Liver (tissue), 9 donors: ENCODE results near the gene GRPEL2. TPM values are rescaled to one million over a fixed set of nuclear protein-coding genes. Genes with fewer than 3 reads are reported as not detected.

Source experiments
- DNase-seq: peaks from one replicate; pipeline ENCODE4 v3.0.0-alpha.2; 2017; ENCODE audit warnings: low spot score
- H3K27ac ChIP-seq, 2 donors: one replicate each; pipeline ENCODE4 v1.7.0; 2013; ENCODE audit warnings: inconsistent platforms in 2 of 2, low read length in 2 of 2, control low read depth in 1 of 2, low read depth in 1 of 2, mild to moderate bottlenecking in 1 of 2
- H3K27me3 ChIP-seq, 4 donors: one replicate each; pipeline versions ENCODE4 v1.6.1 to v1.7.0; 2013; ENCODE audit warnings: low read length in 3 of 4, inconsistent platforms in 1 of 4, mild to moderate bottlenecking in 1 of 4, moderate library complexity in 1 of 4; ENCODE audit not compliant: control insufficient read depth in 4 of 4, insufficient read depth in 4 of 4
- H3K36me3 ChIP-seq, 4 donors: one replicate each; pipeline versions ENCODE4 v1.6.1 to v1.7.0; 2013; ENCODE audit warnings: low read length in 3 of 4, mild to moderate bottlenecking in 3 of 4, low read depth in 1 of 4, moderate library complexity in 1 of 4; ENCODE audit not compliant: control insufficient read depth in 4 of 4, insufficient read depth in 3 of 4
- H3K4me1 ChIP-seq, 4 donors: one replicate each; pipeline versions ENCODE4 v1.6.1 to v1.7.0; 2013; ENCODE audit warnings: low read length in 3 of 4, mild to moderate bottlenecking in 3 of 4, moderate library complexity in 1 of 4; ENCODE audit not compliant: control insufficient read depth in 4 of 4, insufficient read depth in 4 of 4
- H3K4me3 ChIP-seq, 3 donors: one replicate each; pipeline versions ENCODE4 v1.6.1 to v1.7.0; 2013; ENCODE audit warnings: low read length in 3 of 3, control low read depth in 1 of 3, low read depth in 1 of 3, mild to moderate bottlenecking in 1 of 3
- H3K9ac ChIP-seq, 2 donors: one replicate each; pipeline ENCODE4 v1.7.0; 2013; ENCODE audit warnings: low read length in 2 of 2, mild to moderate bottlenecking in 2 of 2, moderate library complexity in 2 of 2, control low read depth in 1 of 2, low read depth in 1 of 2
- H3K9me3 ChIP-seq, 4 donors: one replicate each; pipeline versions ENCODE4 v1.6.1 to v1.7.0; 2013; ENCODE audit warnings: low read length in 3 of 4; ENCODE audit not compliant: control insufficient read depth in 4 of 4
- ATF3 ChIP-seq: IDR thresholded peaks from 2 replicates; pipeline ENCODE4 v1.6.1; 2016; ENCODE audit warnings: antibody characterized with exemption
- EGR1 ChIP-seq, 2 donors: IDR thresholded peaks; 2 replicates each; pipeline ENCODE4 v1.6.1; 2016 to 2018; ENCODE audit warnings: antibody characterized with exemption in 2 of 2, low read depth in 2 of 2
- FOXA2 ChIP-seq: IDR thresholded peaks from 2 replicates; pipeline ENCODE4 v1.6.1; 2016; ENCODE audit warnings: antibody characterized with exemption
- GABPA ChIP-seq, 2 donors: IDR thresholded peaks in 1 of 2; conservative IDR thresholded peaks in 1 of 2; 2 replicates each; pipeline ENCODE4 v1.6.1; 2016; ENCODE audit warnings: antibody characterized with exemption in 2 of 2, mild to moderate bottlenecking in 1 of 2, moderate library complexity in 1 of 2
- HNF4A ChIP-seq, 2 donors: conservative IDR thresholded peaks; 2 replicates each; pipeline ENCODE4 v1.6.1; 2016; ENCODE audit warnings: antibody characterized with exemption in 2 of 2, mild to moderate bottlenecking in 2 of 2
- HNF4G ChIP-seq: IDR thresholded peaks from 2 replicates; pipeline ENCODE4 v1.6.1; 2016; ENCODE audit warnings: antibody characterized with exemption
- JUND ChIP-seq, 2 donors: IDR thresholded peaks; 2 replicates each; pipeline ENCODE4 v1.6.1; 2016; ENCODE audit warnings: antibody characterized with exemption in 2 of 2
- MAX ChIP-seq: IDR thresholded peaks from 2 replicates; pipeline ENCODE4 v1.6.1; 2016; ENCODE audit warnings: antibody characterized with exemption
- NR2F2 ChIP-seq: IDR thresholded peaks from 2 replicates; pipeline ENCODE4 v1.6.1; 2016; ENCODE audit warnings: antibody characterized with exemption
- RAD21 ChIP-seq, 2 donors: IDR thresholded peaks; 2 replicates each; pipeline ENCODE4 v1.6.1; 2016; ENCODE audit warnings: antibody characterized with exemption in 2 of 2, mild to moderate bottlenecking in 2 of 2
- REST ChIP-seq: IDR thresholded peaks from 2 replicates; pipeline ENCODE4 v1.6.1; 2016; ENCODE audit warnings: antibody characterized with exemption, mild to moderate bottlenecking
- RXRA ChIP-seq, 2 donors: IDR thresholded peaks; 2 replicates each; pipeline ENCODE4 v1.6.1; 2017 to 2018; ENCODE audit warnings: antibody characterized with exemption in 2 of 2, mild to moderate bottlenecking in 1 of 2
- SP1 ChIP-seq: IDR thresholded peaks from 2 replicates; pipeline ENCODE4 v1.6.1; 2018; ENCODE audit warnings: antibody characterized with exemption, mild to moderate bottlenecking
- TAF1 ChIP-seq: conservative IDR thresholded peaks from 2 replicates; pipeline ENCODE4 v1.6.1; 2016; ENCODE audit warnings: antibody characterized with exemption, mild to moderate bottlenecking
- YY1 ChIP-seq: IDR thresholded peaks from 2 replicates; pipeline ENCODE4 v1.6.1; 2016; ENCODE audit warnings: antibody characterized with exemption, mild to moderate bottlenecking
- WGBS: extraction: QIAGEN DNeasy Blood & Tissue Kit; methylation state at CpG from one replicate; pipeline ENCODE4 v1.1.7; 2013; 5-methylcytosine and 5-hydroxymethylcytosine counted together
- polyA plus RNA-seq, 2 donors: library from polyadenylated mRNA; stranded (reverse) in 1 of 2; unstranded in 1 of 2; fragments of 200-250 nt in 1 of 2; fragments of >200 nt in 1 of 2; fragmentation: Nextera tagmentation in 1 of 2; extraction: Ambion mirVana in 1 of 2; gene quantifications; one replicate each; pipeline versions ENCODE4 v1.2.1 to v1.2.3, GENCODE V29; 2013 to 2015
- total RNA-seq, 2 donors: library from RNA; depleted of rRNA; stranded (reverse); fragments of >200 nt; gene quantifications; one replicate each; pipeline ENCODE4 v1.2.3, GENCODE V29; 2014
- TF ChIP-seq, protein P1 (sequence below): fragments of 150-350 bp; IDR thresholded peaks from 2 replicates; pipeline ENCODE4 v1.5.1; 2017; ENCODE audit warnings: improper control_type of control experiment, low read depth, low read length; ENCODE audit not compliant: missing input control
- TF ChIP-seq, protein P2 (sequence below): IDR thresholded peaks from 2 replicates; pipeline ENCODE4 v1.6.1; 2016; ENCODE audit warnings: antibody characterized with exemption
- donor health status: healthy.
- donor health status: healthy.
- donor health status: healthy.
- donor health status: healthy.
- donor health status: healthy.

The GRPEL2 gene
- total and polyA plus RNA-seq, 4 donors, result 2.5 to 9.5 (median 4.8) TPM

- no peaks in the 10 kb centered on the region for H3K9me3 ChIP-seq
- TF ChIP-seq EGR1 (IDR thresholded peaks at IDR 0.05; ENCODE audit: low read depth in 2 of 2), result peak; percentile 65 to 84
- no peak for TF ChIP-seq REST
- peak in 1 of 2 donors; percentile 63 for TF ChIP-seq GABPA (IDR thresholded peaks at IDR 0.05 in 1 of 2, conservative IDR thresholded peaks at IDR 0.05 in 1 of 2)
- TF ChIP-seq MAX, result peak; percentile 24
- TF ChIP-seq SP1, result peak; percentile 24
- no peak for TF ChIP-seq YY1
- no peak for TF ChIP-seq NR2F2
- TF ChIP-seq JUND (IDR thresholded peaks at IDR 0.05), result no peak
- WGBS, result 3% methylated on average over 61 of the region's 61 CpGs
- peaks cover 0 to 11% (median 4%) of the 10 kb centered on the region in 4 donors for H3K36me3 ChIP-seq
- DNase-seq, result peak; percentile 98
- no peaks in the 10 kb centered on the region for H3K27me3 ChIP-seq
- H3K27ac ChIP-seq, result peak within 1 kb of the TSS in 1 of 2 donors; percentile 25
- no peak within 1 kb of the TSS for H3K9ac ChIP-seq
- H3K4me3 ChIP-seq, result peak within 1 kb of the TSS; percentile 12 to 61 (median 39)
- peaks cover 2 to 10% (median 5%) of the 10 kb centered on the region in 4 donors for H3K4me1 ChIP-seq
These were observed 12.3 kb downstream of the GRPEL2 start, which contains the start of gene PCYOX1L for GRCh38 chr5:149357370-149358293. Gene PCYOX1L, plus strand, starts transcription at chr5:149358046. Its CDS starts 23 bp downstream, at chr5:149358069.

DNA sequence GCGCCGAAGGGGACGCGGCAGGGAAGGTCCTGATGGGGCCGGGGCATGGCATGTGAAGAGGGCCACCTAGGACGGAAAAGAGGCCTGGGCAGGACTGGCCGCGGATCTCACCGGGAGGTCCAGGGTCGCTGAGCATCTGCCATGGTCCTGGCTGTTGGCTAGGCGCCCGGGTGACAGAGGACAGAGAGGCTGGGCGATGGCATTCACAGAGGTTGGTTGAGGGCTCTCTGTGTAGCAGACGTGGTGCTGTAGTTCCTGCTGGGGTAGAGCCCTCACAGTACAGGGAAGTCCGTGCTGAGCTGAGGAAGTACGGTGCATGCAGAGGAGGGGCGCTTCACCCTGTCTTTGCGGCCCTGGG lies 13.0 kb downstream of the GRPEL2 start:
- DNase-seq, result peak; percentile 44
- peak overlapping the region in 1 of 2 donors; percentile 25 for H3K27ac ChIP-seq

More for the DNA sequence above, 13.0 kb downstream of the GRPEL2 start:
- Histone ChIP-seq H3K4me1 (peaks cover 2 to 10% (median 5%) of the 10 kb centered on the region in 4 donors), H3K9me3 (no peaks in the 10 kb centered on the region), H3K36me3 (peaks cover 0 to 9% (median 2%) of the 10 kb centered on the region in 4 donors), H3K9ac (no peak overlapping the region), H3K4me3 (peak overlapping the region; percentile 12 to 61 (median 39)), H3K27me3 (no peaks in the 10 kb centered on the region)
- WGBS, result 7% methylated on average over 18 of the region's 18 CpGs
- TF ChIP-seq ATF3 (no peak), RXRA (IDR thresholded peaks at IDR 0.05) (no peak), FOXA2 (no peak), HNF4G (no peak), SP1 (no peak), REST (no peak), GABPA (IDR thresholded peaks at IDR 0.05 in 1 of 2, conservative IDR thresholded peaks at IDR 0.05 in 1 of 2) (no peak), TAF1 (no peak), EGR1 (IDR thresholded peaks at IDR 0.05; ENCODE audit: low read depth in 2 of 2) (no peak), HNF4A (conservative IDR thresholded peaks at IDR 0.05) (no peak), RAD21 (IDR thresholded peaks at IDR 0.05) (no peak)
- TF ChIP-seq, protein P1, sequence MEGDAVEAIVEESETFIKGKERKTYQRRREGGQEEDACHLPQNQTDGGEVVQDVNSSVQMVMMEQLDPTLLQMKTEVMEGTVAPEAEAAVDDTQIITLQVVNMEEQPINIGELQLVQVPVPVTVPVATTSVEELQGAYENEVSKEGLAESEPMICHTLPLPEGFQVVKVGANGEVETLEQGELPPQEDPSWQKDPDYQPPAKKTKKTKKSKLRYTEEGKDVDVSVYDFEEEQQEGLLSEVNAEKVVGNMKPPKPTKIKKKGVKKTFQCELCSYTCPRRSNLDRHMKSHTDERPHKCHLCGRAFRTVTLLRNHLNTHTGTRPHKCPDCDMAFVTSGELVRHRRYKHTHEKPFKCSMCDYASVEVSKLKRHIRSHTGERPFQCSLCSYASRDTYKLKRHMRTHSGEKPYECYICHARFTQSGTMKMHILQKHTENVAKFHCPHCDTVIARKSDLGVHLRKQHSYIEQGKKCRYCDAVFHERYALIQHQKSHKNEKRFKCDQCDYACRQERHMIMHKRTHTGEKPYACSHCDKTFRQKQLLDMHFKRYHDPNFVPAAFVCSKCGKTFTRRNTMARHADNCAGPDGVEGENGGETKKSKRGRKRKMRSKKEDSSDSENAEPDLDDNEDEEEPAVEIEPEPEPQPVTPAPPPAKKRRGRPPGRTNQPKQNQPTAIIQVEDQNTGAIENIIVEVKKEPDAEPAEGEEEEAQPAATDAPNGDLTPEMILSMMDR, result no peak
- TF ChIP-seq, protein P2, sequence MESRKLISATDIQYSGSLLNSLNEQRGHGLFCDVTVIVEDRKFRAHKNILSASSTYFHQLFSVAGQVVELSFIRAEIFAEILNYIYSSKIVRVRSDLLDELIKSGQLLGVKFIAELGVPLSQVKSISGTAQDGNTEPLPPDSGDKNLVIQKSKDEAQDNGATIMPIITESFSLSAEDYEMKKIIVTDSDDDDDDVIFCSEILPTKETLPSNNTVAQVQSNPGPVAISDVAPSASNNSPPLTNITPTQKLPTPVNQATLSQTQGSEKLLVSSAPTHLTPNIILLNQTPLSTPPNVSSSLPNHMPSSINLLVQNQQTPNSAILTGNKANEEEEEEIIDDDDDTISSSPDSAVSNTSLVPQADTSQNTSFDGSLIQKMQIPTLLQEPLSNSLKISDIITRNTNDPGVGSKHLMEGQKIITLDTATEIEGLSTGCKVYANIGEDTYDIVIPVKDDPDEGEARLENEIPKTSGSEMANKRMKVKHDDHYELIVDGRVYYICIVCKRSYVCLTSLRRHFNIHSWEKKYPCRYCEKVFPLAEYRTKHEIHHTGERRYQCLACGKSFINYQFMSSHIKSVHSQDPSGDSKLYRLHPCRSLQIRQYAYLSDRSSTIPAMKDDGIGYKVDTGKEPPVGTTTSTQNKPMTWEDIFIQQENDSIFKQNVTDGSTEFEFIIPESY, result no peak
